Pons (tissue), 1 donor: ENCODE data around the gene CFAP45.

Experiments used
- DNase-seq: peaks from one replicate; pipeline ENCODE4 v3.0.0-alpha.2; 2016; ENCODE audit warnings: low spot score

CFAP45 gene

DNA sequence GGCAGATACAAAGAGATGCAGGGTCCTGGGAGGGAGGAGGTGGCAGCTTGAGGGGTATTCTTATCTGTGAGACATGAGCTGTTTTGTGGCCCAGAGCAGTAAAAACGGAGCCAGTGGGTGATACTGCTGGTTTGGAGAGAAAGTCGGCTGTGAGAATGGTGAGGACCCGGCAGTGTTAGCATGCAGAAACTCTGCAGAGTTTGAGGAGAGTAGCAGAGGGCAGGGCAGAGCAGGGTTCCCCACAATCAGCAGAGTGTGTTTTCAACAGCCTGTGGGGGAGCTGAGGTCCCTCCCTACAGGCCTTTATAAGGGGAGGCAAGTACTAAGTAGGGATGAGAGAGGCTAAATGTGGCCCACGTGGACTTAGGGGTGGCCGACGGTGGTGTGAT, 72.9 kb downstream of the CFAP45 start:
- DNase-seq: no peak

DNA sequence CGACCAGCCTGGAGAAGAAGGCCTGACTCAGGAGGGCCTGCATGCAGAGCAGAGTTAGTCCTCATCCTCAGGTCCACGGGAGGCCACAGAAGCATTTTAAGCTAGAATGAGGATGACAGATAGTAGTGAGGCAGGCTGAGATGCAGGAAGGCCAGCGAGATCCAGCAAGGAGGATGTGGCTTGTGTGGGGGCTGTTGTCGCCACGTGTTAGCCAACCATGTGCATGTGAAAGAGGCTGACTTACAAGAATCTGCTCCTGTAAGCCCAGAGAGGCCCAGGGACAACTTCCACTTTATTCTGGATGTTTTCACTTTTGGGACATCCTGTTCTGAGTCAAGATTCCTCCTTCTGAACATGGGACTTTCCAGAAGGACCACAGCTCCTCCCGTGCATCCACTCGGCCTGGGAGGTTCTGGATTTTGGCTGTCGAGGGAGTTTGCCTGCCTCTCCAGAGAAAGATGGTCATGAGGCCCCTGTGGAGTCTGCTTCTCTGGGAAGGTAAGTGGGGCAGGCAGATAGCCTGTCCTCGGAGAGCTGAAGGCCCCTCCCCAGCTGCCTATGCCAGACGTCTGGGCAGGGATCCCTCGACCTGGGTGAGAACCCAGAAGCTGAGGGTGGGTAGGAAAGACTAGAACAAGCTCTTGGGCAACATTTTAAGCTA, 73.4 kb downstream of the CFAP45 start, which contains the start of gene SLAMF8:
SLAMF8 (plus strand) TSS at position 433 of the 661 bp plus-strand sequence; CDS start at position 459, 26 bp downstream.
- peak; percentile 54 for DNase-seq

DNA sequence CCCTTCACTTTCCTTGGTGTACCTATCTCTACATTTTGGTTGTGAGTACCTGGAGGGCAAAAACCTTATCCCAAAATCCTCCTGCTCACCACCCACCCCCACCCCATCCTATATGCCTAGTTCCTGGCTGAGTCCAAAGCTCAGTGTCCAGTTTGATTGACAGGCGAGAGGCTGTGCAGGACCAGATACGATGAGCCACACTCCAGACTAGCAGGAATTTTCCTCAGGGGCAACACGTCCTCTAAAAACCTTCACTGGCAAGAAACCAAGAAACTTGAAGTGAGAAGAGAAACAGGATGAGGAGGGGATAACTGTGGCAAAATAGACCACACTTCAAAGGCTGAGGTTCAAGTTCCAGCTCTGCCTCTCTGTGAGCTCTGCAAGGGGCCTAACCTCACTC, 74.4 kb downstream of the CFAP45 start:
- no peak for DNase-seq

DNA sequence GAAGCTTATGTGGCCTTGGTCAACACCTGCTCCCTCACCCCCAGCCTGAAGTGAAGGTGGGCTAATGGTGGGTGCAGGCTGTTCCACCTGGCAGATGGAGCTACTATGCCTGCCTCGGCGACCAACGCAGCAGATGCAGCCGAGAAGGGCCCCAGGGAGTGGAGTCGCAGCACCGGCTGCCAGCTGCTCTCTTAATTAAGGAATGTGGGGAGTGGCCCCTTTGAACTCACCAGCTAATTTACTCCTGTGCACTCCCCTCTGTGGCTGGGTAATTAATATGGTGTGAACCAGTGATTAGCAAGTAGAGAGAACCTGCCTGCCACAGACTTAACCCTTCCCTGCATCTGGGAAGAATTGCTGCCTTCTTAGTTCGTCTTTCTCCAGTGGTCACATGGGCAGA, 76.6 kb downstream of the CFAP45 start:
- DNase-seq: no peak
